OCI-LY3 (cell line): Measurements from ENCODE around the gene MACROD2.
A peak's percentile ranks its signal among the peaks of the same experiment; 100 is the strongest.

Experiments used
- H2AFZ ChIP-seq: fragments of 200-600, 300-600 bp; shearing (Covaris generic); 2 replicates; pipeline ENCODE4 v1.6.0; 2014; ENCODE audit warnings: antibody characterized with exemption, low read depth, low read length
- H3K27ac ChIP-seq: fragments of 200-600, 300-600 bp; sonication (generic); 2 replicates; pipeline ENCODE4 v1.5.1; 2014; ENCODE audit warnings: mild to moderate bottlenecking, low read length, moderate library complexity, mixed read lengths
- H3K27me3 ChIP-seq: fragments of 200-600, 300-600 bp; sonication (generic); 2 replicates; pipeline ENCODE4 v1.6.1; 2014; ENCODE audit warnings: low read depth, low read length, mixed read lengths
- H3K36me3 ChIP-seq: fragments of 200-600, 300-600 bp; sonication (generic); replicated peaks from 2 replicates; pipeline ENCODE3; 2014; ENCODE audit warnings: low read depth, low read length, mixed read lengths
- H3K4me1 ChIP-seq: fragments of 300-600, 200-600 bp; sonication (generic); 2 replicates; pipeline ENCODE4 v1.6.1; 2014; ENCODE audit warnings: low read length, mixed read lengths
- H3K4me2 ChIP-seq: fragments of 200-600, 300-600 bp; sonication (generic); 2 replicates; pipeline ENCODE4 v1.6.1; 2014; ENCODE audit warnings: low read length, mixed read lengths
- H3K4me3 ChIP-seq: fragments of 300-600, 200-600 bp; sonication (generic); 2 replicates; pipeline ENCODE4 v1.5.1; 2014; ENCODE audit warnings: antibody characterized with exemption, mild to moderate bottlenecking, low read length, moderate library complexity
- H3K79me2 ChIP-seq: fragments of 300-600, 200-600 bp; shearing (Covaris generic); 2 replicates; pipeline ENCODE4 v1.6.1; 2014; ENCODE audit warnings: mild to moderate bottlenecking, low read length, mixed read lengths
- H3K9ac ChIP-seq: fragments of 300-600, 200-600 bp; shearing (Covaris generic); 2 replicates; pipeline ENCODE4 v1.6.0; 2014; ENCODE audit warnings: mild to moderate bottlenecking, low read length, moderate library complexity
- H3K9me3 ChIP-seq: fragments of 200-600, 300-600 bp; shearing (Covaris generic); 2 replicates; pipeline ENCODE4 v1.6.1; 2014; ENCODE audit warnings: low read length, mixed read lengths; ENCODE audit not compliant: insufficient read depth
- H4K20me1 ChIP-seq: fragments of 200-600, 300-600 bp; sonication (generic); 2 replicates; pipeline ENCODE4 v1.6.1; 2016; ENCODE audit warnings: low read length, mixed read lengths; ENCODE audit not compliant: insufficient read depth
- CTCF ChIP-seq: fragments of 200-600, 300-600 bp; sonication (generic); IDR thresholded peaks from 2 replicates; pipeline ENCODE4 v1.5.1; 2014; ENCODE audit warnings: antibody characterized with exemption, low read length, low read depth
- EZH2phosphoT487 ChIP-seq: fragments of 200-600 bp; shearing (Covaris generic); IDR thresholded peaks from 2 replicates; pipeline ENCODE4 v1.6.1; 2018; ENCODE audit warnings: antibody characterized with exemption, mixed run types, low read depth

The MACROD2 gene

GRCh38 chr20:15200147-15200565, 1204.8 kb downstream of the MACROD2 start:
- Histone ChIP-seq H3K27ac (peak overlapping the region; percentile 85), H4K20me1 (no peaks in the 10 kb centered on the region), H3K9ac (peak overlapping the region; percentile 49), H3K9me3 (peaks cover 11% of the 10 kb centered on the region; the same call in 1 of the 2 replicates), H2AFZ (peak overlapping the region; percentile 63), H3K27me3 (no peaks in the 10 kb centered on the region), H3K36me3 (peaks cover 8% of the 10 kb centered on the region), H3K4me3 (peak overlapping the region; percentile 28), H3K79me2 (no peaks in the 10 kb centered on the region), H3K4me2 (peak overlapping the region; percentile 63), H3K4me1 (peaks cover 61% of the 10 kb centered on the region)
- TF ChIP-seq EZH2phosphoT487 = no peak
- no peak for TF ChIP-seq CTCF

GRCh38 chr20:15201602-15202001, 1206.3 kb downstream of the MACROD2 start:
- Histone ChIP-seq H3K4me2 (no peak overlapping the region), H2AFZ (no peak overlapping the region), H3K4me1 (peaks cover 49% of the 10 kb centered on the region), H3K9ac (no peak overlapping the region), H4K20me1 (no peaks in the 10 kb centered on the region), H3K36me3 (peaks cover 6% of the 10 kb centered on the region), H3K79me2 (no peaks in the 10 kb centered on the region), H3K9me3 (peaks cover 8% of the 10 kb centered on the region; the same call in 1 of the 2 replicates), H3K27ac (no peak overlapping the region), H3K27me3 (no peaks in the 10 kb centered on the region), H3K4me3 (no peak overlapping the region)
- TF ChIP-seq EZH2phosphoT487 (no peak), CTCF (no peak)

- no peak overlapping the region for H3K4me2 ChIP-seq
- H3K9ac ChIP-seq = no peak overlapping the region
- TF ChIP-seq CTCF (no peak), EZH2phosphoT487 (no peak)
- H2AFZ ChIP-seq = no peak overlapping the region
- H3K9me3 ChIP-seq = peaks cover 8% of the 10 kb centered on the region; the same call in 1 of the 2 replicates
- no peak overlapping the region for H3K27ac ChIP-seq
- H3K36me3 ChIP-seq = peaks cover 6% of the 10 kb centered on the region
- H4K20me1 ChIP-seq = no peaks in the 10 kb centered on the region
- no peak overlapping the region for H3K4me3 ChIP-seq
- no peaks in the 10 kb centered on the region for H3K27me3 ChIP-seq
- peaks cover 34% of the 10 kb centered on the region for H3K4me1 ChIP-seq
- H3K79me2 ChIP-seq = no peaks in the 10 kb centered on the region
These were observed 1208.9 kb downstream of the MACROD2 start for GRCh38 chr20:15204234-15204633.

- no peak overlapping the region for H2AFZ ChIP-seq
- peaks cover 6% of the 10 kb centered on the region for H3K36me3 ChIP-seq
- H3K4me1 ChIP-seq = peaks cover 26% of the 10 kb centered on the region
- H3K9me3 ChIP-seq = peaks cover 8% of the 10 kb centered on the region; the same call in 1 of the 2 replicates
- H4K20me1 ChIP-seq = no peaks in the 10 kb centered on the region
- H3K4me2 ChIP-seq = no peak overlapping the region
- no peak overlapping the region for H3K9ac ChIP-seq
- H3K4me3 ChIP-seq = no peak overlapping the region
- no peak for TF ChIP-seq EZH2phosphoT487
- TF ChIP-seq CTCF = no peak
- no peaks in the 10 kb centered on the region for H3K27me3 ChIP-seq
- no peak overlapping the region for H3K27ac ChIP-seq
- no peaks in the 10 kb centered on the region for H3K79me2 ChIP-seq
These were observed 1209.7 kb downstream of the MACROD2 start for GRCh38 chr20:15205028-15205427.
